ENCODE measurements around the gene P2RX1. TPM values are rescaled to one million over a fixed set of nuclear protein-coding genes. Genes with fewer than 3 reads are reported as not detected.

P2RX1 gene
- total and polyA plus RNA-seq, 4 donors: 0.44 to 5.2 (median 0.64) TPM

DNA sequence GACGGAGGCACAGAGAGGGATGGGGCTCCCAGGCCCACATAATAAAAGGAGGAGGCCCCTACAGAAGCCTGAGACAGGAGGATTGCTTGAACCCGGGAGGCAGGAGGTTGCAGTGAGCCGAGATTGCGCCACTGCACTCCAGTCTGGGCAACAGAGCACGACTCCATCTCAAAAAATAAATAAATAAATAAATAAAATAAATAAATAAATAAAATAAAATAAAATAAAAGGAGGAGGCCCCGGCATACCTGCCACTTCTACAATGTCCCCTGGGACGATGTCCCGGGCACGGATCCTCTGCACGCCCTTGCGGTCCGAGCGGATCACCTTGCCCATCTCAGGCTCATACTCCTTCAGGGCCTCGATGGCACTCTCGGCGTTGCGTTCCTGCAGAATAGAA, 34.7 kb upstream of the P2RX1 start:
- Histone ChIP-seq H3K27ac (ENCODE audit: low read depth in 1 of 2, low read length in 2 of 2) (no peak overlapping the region), H3K9me3 (ENCODE audit: control insufficient read depth in 4 of 4, low read length in 3 of 4) (no peaks in the 10 kb centered on the region), H3K27me3 (ENCODE audit: control insufficient read depth in 4 of 4, insufficient read depth in 4 of 4, low read length in 3 of 4) (no peaks in the 10 kb centered on the region), H3K4me1 (ENCODE audit: control insufficient read depth in 4 of 4, insufficient read depth in 4 of 4, low read length in 3 of 4) (no peaks in the 10 kb centered on the region), H3K4me3 (ENCODE audit: low read depth in 1 of 3, low read length in 3 of 3) (no peak overlapping the region), H3K9ac (ENCODE audit: low read depth in 1 of 2, low read length in 2 of 2) (no peak overlapping the region), H3K36me3 (ENCODE audit: control insufficient read depth in 4 of 4, insufficient read depth in 3 of 4, low read depth in 1 of 4, low read length in 3 of 4) (no peaks in the 10 kb centered on the region)
- WGBS: 95% methylated on average over 17 of the region's 17 CpGs
- no peak for DNase-seq (ENCODE audit: low spot score)
- TF ChIP-seq FOXA1 (IDR thresholded peaks at IDR 0.05) (no peak), FOXA2 (IDR thresholded peaks at IDR 0.05) (no peak), HNF4G (IDR thresholded peaks at IDR 0.05) (no peak), SP1 (IDR thresholded peaks at IDR 0.05) (no peak), TAF1 (conservative IDR thresholded peaks at IDR 0.05) (no peak), RAD21 (IDR thresholded peaks at IDR 0.05) (no peak), NR2F2 (IDR thresholded peaks at IDR 0.05) (no peak), EGR1 (IDR thresholded peaks at IDR 0.05; ENCODE audit: low read depth in 2 of 2) (no peak), RXRA (IDR thresholded peaks at IDR 0.05) (no peak), YY1 (IDR thresholded peaks at IDR 0.05) (no peak)
- TF ChIP-seq, protein P1, sequence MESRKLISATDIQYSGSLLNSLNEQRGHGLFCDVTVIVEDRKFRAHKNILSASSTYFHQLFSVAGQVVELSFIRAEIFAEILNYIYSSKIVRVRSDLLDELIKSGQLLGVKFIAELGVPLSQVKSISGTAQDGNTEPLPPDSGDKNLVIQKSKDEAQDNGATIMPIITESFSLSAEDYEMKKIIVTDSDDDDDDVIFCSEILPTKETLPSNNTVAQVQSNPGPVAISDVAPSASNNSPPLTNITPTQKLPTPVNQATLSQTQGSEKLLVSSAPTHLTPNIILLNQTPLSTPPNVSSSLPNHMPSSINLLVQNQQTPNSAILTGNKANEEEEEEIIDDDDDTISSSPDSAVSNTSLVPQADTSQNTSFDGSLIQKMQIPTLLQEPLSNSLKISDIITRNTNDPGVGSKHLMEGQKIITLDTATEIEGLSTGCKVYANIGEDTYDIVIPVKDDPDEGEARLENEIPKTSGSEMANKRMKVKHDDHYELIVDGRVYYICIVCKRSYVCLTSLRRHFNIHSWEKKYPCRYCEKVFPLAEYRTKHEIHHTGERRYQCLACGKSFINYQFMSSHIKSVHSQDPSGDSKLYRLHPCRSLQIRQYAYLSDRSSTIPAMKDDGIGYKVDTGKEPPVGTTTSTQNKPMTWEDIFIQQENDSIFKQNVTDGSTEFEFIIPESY (IDR thresholded peaks at IDR 0.05): no peak
- TF ChIP-seq, protein P2, sequence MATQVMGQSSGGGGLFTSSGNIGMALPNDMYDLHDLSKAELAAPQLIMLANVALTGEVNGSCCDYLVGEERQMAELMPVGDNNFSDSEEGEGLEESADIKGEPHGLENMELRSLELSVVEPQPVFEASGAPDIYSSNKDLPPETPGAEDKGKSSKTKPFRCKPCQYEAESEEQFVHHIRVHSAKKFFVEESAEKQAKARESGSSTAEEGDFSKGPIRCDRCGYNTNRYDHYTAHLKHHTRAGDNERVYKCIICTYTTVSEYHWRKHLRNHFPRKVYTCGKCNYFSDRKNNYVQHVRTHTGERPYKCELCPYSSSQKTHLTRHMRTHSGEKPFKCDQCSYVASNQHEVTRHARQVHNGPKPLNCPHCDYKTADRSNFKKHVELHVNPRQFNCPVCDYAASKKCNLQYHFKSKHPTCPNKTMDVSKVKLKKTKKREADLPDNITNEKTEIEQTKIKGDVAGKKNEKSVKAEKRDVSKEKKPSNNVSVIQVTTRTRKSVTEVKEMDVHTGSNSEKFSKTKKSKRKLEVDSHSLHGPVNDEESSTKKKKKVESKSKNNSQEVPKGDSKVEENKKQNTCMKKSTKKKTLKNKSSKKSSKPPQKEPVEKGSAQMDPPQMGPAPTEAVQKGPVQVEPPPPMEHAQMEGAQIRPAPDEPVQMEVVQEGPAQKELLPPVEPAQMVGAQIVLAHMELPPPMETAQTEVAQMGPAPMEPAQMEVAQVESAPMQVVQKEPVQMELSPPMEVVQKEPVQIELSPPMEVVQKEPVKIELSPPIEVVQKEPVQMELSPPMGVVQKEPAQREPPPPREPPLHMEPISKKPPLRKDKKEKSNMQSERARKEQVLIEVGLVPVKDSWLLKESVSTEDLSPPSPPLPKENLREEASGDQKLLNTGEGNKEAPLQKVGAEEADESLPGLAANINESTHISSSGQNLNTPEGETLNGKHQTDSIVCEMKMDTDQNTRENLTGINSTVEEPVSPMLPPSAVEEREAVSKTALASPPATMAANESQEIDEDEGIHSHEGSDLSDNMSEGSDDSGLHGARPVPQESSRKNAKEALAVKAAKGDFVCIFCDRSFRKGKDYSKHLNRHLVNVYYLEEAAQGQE (IDR thresholded peaks at IDR 0.05): no peak
- TF ChIP-seq, protein P3, sequence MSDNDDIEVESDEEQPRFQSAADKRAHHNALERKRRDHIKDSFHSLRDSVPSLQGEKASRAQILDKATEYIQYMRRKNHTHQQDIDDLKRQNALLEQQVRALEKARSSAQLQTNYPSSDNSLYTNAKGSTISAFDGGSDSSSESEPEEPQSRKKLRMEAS (IDR thresholded peaks at IDR 0.05): no peak
- TF ChIP-seq, protein P4, sequence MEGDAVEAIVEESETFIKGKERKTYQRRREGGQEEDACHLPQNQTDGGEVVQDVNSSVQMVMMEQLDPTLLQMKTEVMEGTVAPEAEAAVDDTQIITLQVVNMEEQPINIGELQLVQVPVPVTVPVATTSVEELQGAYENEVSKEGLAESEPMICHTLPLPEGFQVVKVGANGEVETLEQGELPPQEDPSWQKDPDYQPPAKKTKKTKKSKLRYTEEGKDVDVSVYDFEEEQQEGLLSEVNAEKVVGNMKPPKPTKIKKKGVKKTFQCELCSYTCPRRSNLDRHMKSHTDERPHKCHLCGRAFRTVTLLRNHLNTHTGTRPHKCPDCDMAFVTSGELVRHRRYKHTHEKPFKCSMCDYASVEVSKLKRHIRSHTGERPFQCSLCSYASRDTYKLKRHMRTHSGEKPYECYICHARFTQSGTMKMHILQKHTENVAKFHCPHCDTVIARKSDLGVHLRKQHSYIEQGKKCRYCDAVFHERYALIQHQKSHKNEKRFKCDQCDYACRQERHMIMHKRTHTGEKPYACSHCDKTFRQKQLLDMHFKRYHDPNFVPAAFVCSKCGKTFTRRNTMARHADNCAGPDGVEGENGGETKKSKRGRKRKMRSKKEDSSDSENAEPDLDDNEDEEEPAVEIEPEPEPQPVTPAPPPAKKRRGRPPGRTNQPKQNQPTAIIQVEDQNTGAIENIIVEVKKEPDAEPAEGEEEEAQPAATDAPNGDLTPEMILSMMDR (IDR thresholded peaks at IDR 0.05; ENCODE audit: low read depth, low read length, missing input control): no peak

DNA sequence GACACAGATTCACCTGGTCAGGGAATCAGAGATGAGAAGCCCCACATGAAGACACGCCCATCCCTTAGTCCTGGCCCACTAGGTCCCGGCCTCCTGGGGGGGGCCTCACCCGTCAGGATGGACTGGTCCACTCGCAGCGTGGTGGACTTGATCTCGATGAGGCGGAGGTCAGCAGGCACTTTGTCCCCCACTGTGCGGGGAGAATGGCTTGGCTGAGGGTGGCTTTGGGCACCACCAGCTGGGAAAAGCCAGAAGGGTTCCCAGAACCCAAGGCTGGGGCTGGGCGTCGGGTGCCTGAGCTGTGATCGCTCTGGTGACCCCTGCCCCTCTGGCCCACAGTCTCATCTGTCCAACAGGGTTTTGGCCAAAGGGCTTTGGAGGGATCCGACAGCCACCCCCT, 34.3 kb upstream of the P2RX1 start:
- 94% methylated on average over 12 of the region's 12 CpGs for WGBS
- H3K27ac ChIP-seq (ENCODE audit: low read depth in 1 of 2, low read length in 2 of 2): no peak overlapping the region
- H3K4me3 ChIP-seq (ENCODE audit: low read depth in 1 of 3, low read length in 3 of 3): no peak overlapping the region
- no peaks in the 10 kb centered on the region for H3K4me1 ChIP-seq (ENCODE audit: control insufficient read depth in 4 of 4, insufficient read depth in 4 of 4, low read length in 3 of 4)
- H3K9ac ChIP-seq (ENCODE audit: low read depth in 1 of 2, low read length in 2 of 2): no peak overlapping the region
- H3K27me3 ChIP-seq (ENCODE audit: control insufficient read depth in 4 of 4, insufficient read depth in 4 of 4, low read length in 3 of 4): no peaks in the 10 kb centered on the region
- H3K36me3 ChIP-seq (ENCODE audit: control insufficient read depth in 4 of 4, insufficient read depth in 3 of 4, low read depth in 1 of 4, low read length in 3 of 4): no peaks in the 10 kb centered on the region
- no peaks in the 10 kb centered on the region for H3K9me3 ChIP-seq (ENCODE audit: control insufficient read depth in 4 of 4, low read length in 3 of 4)
- DNase-seq (ENCODE audit: low spot score): no peak
- TF ChIP-seq SP1 (IDR thresholded peaks at IDR 0.05): no peak
- TF ChIP-seq, protein P2 (IDR thresholded peaks at IDR 0.05): no peak
- TF ChIP-seq FOXA1 (IDR thresholded peaks at IDR 0.05): no peak
- no peak for TF ChIP-seq HNF4A (conservative IDR thresholded peaks at IDR 0.05)
- TF ChIP-seq, protein P4 (IDR thresholded peaks at IDR 0.05; ENCODE audit: low read depth, low read length, missing input control): no peak
- TF ChIP-seq HNF4G (IDR thresholded peaks at IDR 0.05): no peak
- TF ChIP-seq, protein P1 (IDR thresholded peaks at IDR 0.05): no peak
- TF ChIP-seq JUND (IDR thresholded peaks at IDR 0.05): no peak
- no peak for TF ChIP-seq NR2F2 (IDR thresholded peaks at IDR 0.05)
- TF ChIP-seq RAD21 (IDR thresholded peaks at IDR 0.05): no peak
